HEK293 (cell line): ENCODE results near the gene THAP12.

ENCODE experiments used
- CTCF ChIP-seq: fragments of 450-650 bp; formaldehyde crosslinking; IDR thresholded peaks from 2 replicates; pipeline ENCODE4 v1.5.1; 2016; ENCODE audit warnings: missing biosample characterization, missing genetic modification characterization
- HOXC10 ChIP-seq: sonication (generic); formaldehyde crosslinking; IDR thresholded peaks from 2 replicates; pipeline ENCODE4 v1.8.1; 2023; ENCODE audit warnings: mild to moderate bottlenecking, missing genetic modification reagents
- KLF7 ChIP-seq: fragments of 450-650 bp; formaldehyde crosslinking; IDR thresholded peaks from 2 replicates; pipeline ENCODE4 v1.5.1; 2016; ENCODE audit warnings: missing biosample characterization, missing genetic modification characterization, borderline replicate concordance
- REST ChIP-seq: fragments of 450-650 bp; formaldehyde crosslinking; IDR thresholded peaks from 2 replicates; pipeline ENCODE4 v1.5.1; 2016; ENCODE audit warnings: missing biosample characterization, missing genetic modification characterization
- SETDB1 ChIP-seq: IDR thresholded peaks from one replicate; pipeline ENCODE4 v1.6.1; 2017; ENCODE audit warnings: mild to moderate bottlenecking, low read length, moderate library complexity, mixed read lengths; ENCODE audit not compliant: insufficient read length
- ZBTB17 ChIP-seq: fragments of 450-650 bp; formaldehyde crosslinking; IDR thresholded peaks from 2 replicates; pipeline ENCODE4 v1.5.1; 2016; ENCODE audit warnings: missing biosample characterization, missing genetic modification characterization
- ZBTB44 ChIP-seq: fragments of 450-650 bp; IDR thresholded peaks from 2 replicates; pipeline ENCODE4 v1.5.1; 2018; ENCODE audit warnings: missing biosample characterization, mild to moderate bottlenecking, missing genetic modification characterization
- ZEB2 ChIP-seq: fragments of 450-650 bp; formaldehyde crosslinking; IDR thresholded peaks from 2 replicates; pipeline ENCODE4 v1.5.1; 2016; ENCODE audit warnings: missing biosample characterization, missing genetic modification characterization
- ZFP69B ChIP-seq: fragments of 450-650 bp; formaldehyde crosslinking; IDR thresholded peaks from 2 replicates; pipeline ENCODE4 v1.5.1; 2016; ENCODE audit warnings: missing biosample characterization, missing genetic modification characterization
- ZNF416 ChIP-seq: fragments of 450-650 bp; formaldehyde crosslinking; IDR thresholded peaks from 2 replicates; pipeline ENCODE4 v1.5.1; 2016; ENCODE audit warnings: missing biosample characterization, missing genetic modification characterization
- ZNF580 ChIP-seq: fragments of 450-650 bp; formaldehyde crosslinking; IDR thresholded peaks from 2 replicates; pipeline ENCODE4 v1.5.1; 2016; ENCODE audit warnings: missing biosample characterization, missing genetic modification characterization
- ZNF701 ChIP-seq: fragments of 450-650 bp; formaldehyde crosslinking; IDR thresholded peaks from 2 replicates; pipeline ENCODE4 v1.5.1; 2016; ENCODE audit warnings: missing biosample characterization, missing genetic modification characterization
- ZNF843 ChIP-seq: fragments of 450-650 bp; formaldehyde crosslinking; IDR thresholded peaks from 2 replicates; pipeline ENCODE4 v1.5.1; 2016; ENCODE audit warnings: missing biosample characterization, missing genetic modification characterization
- ZSCAN5A ChIP-seq: fragments of 450-650 bp; formaldehyde crosslinking; IDR thresholded peaks from 2 replicates; pipeline ENCODE4 v1.5.1; 2016; ENCODE audit warnings: missing biosample characterization, missing genetic modification characterization

- TF ChIP-seq CTCF (tag by site-specific recombination): no peak
- no peak for TF ChIP-seq ZSCAN5A
- TF ChIP-seq ZNF843: no peak
- TF ChIP-seq SETDB1: no peak
- no peak for TF ChIP-seq ZNF580
- no peak for TF ChIP-seq REST
- no peak for TF ChIP-seq ZBTB44
- no peak for TF ChIP-seq ZFP69B (tag by site-specific recombination)
- no peak for TF ChIP-seq ZEB2 (tag by site-specific recombination)
- no peak for TF ChIP-seq ZNF701
- TF ChIP-seq HOXC10 (CRISPR knock-in tag): no peak
- no peak for TF ChIP-seq ZNF416
- no peak for TF ChIP-seq KLF7 (tag by site-specific recombination)
- TF ChIP-seq ZBTB17 (tag by site-specific recombination): no peak
Measured at GRCh38 chr11:76313913-76314740, 66.8 kb downstream of the THAP12 start.
